HepG2 (cell line): Measurements from ENCODE around the gene HOXC11. TPM values are rescaled to one million over a fixed set of nuclear protein-coding genes. Genes with fewer than 3 reads are reported as not detected.

ENCODE experiments used
- ATAC-seq: fragments of 200-7000 bp; cut with Tn5 transposase; 3 replicates; pipeline ENCODE4 v1.9.1; 2020; ENCODE audit warnings: mild to moderate bottlenecking, moderate library complexity
- BruUV-seq: library from RNA; stranded (reverse); fragments of 400-500 nt; replicated peaks from 2 replicates; lab custom pipeline; 2021; lab: Mats Ljungman, UMichigan
- CTCF ChIA-PET: fragments of 300-600 bp; formaldehyde crosslinking; extraction: SDS; loops from one replicate; lab custom pipeline; 2021; ENCODE audit warnings: low total read pairs, inconsistent platforms, low intra/inter-chr PET ratio; lab: Yijun Ruan, JAX
- POLR2A ChIA-PET: fragments of 350-600 bp; sonication (Branson Sonifier 250); formaldehyde crosslinking; loops from one replicate; lab custom pipeline; 2020; ENCODE audit warnings: antibody characterized with exemption, inconsistent platforms; lab: Yijun Ruan, JAX
- DNase-seq: peaks from one replicate; pipeline ENCODE4 v3.0.0-alpha.2; 2015; ENCODE audit warnings: low spot score
- FAIRE-seq: peaks from 3 replicates; lab custom pipeline; 2011; peaks lifted over from hg19 to GRCh38; lab: Jason Lieb, UNC
- H2AFZ ChIP-seq: one replicate; pipeline ENCODE4 v1.6.1; 2011; ENCODE audit warnings: low read length, inconsistent platforms
- H3K27ac ChIP-seq: fragments of 300-600 bp; 3 replicates; pipeline ENCODE4 v1.8.0; 2011; ENCODE audit warnings: mixed run types, mild to moderate bottlenecking, mixed read lengths, low read length, inconsistent platforms; ENCODE audit not compliant: insufficient read depth; ENCODE audit errors: extremely low read length
- H3K27me3 ChIP-seq, 2 experiments: fragments of 200-600 bp in 1 of 2; 2 replicates in 1 of 2; 3 replicates in 1 of 2; pipeline versions ENCODE4 v1.6.0 to v1.8.0; 2011; ENCODE audit warnings: low read length in 2 of 2, mild to moderate bottlenecking in 2 of 2, moderate library complexity in 2 of 2, inconsistent platforms in 1 of 2; ENCODE audit not compliant: insufficient read depth in 2 of 2, control insufficient read depth in 1 of 2
- H3K36me3 ChIP-seq, 2 experiments: fragments of 200-600 bp in 1 of 2; replicated peaks in 1 of 2; 2 replicates in 1 of 2; 3 replicates in 1 of 2; pipeline versions ENCODE4 v1.5.1 to v1.8.0; 2011; ENCODE audit warnings: low read length in 2 of 2, inconsistent platforms in 1 of 2; ENCODE audit not compliant: insufficient read depth in 2 of 2, control insufficient read depth in 1 of 2
- H3K4me1 ChIP-seq: 2 replicates; pipeline ENCODE4 v1.5.1; 2012; ENCODE audit warnings: low read length, inconsistent platforms; ENCODE audit not compliant: insufficient read depth
- H3K4me2 ChIP-seq: 2 replicates; pipeline ENCODE4 v1.6.0; 2011; ENCODE audit warnings: low read depth, low read length, inconsistent platforms
- H3K4me3 ChIP-seq, 3 experiments: fragments of 200-600 bp in 1 of 3; sonication (generic), shearing (Covaris generic) in 1 of 3; replicated peaks in 1 of 3; 2 replicates each; pipeline ENCODE4 v1.5.1; 2011 to 2016; ENCODE audit warnings: low read length in 3 of 3, inconsistent platforms in 2 of 3, low read depth in 2 of 3, mild to moderate bottlenecking in 2 of 3, control low read depth in 1 of 3, mixed read lengths in 1 of 3; ENCODE audit not compliant: insufficient read depth in 1 of 3
- H3K79me2 ChIP-seq: one replicate; pipeline ENCODE4 v1.6.1; 2011; ENCODE audit warnings: low read length, inconsistent platforms; ENCODE audit not compliant: insufficient read depth
- H3K9ac ChIP-seq: 2 replicates; pipeline ENCODE4 v1.6.0; 2011; ENCODE audit warnings: mild to moderate bottlenecking, low read depth, low read length, inconsistent platforms; ENCODE audit not compliant: insufficient read depth
- H3K9me3 ChIP-seq: 2 replicates; pipeline ENCODE4 v1.5.1; 2012; ENCODE audit warnings: mild to moderate bottlenecking, low read length
- H4K20me1 ChIP-seq: 2 replicates; pipeline ENCODE4 v1.6.0; 2011; ENCODE audit warnings: inconsistent platforms, mild to moderate bottlenecking, low read length, moderate library complexity; ENCODE audit not compliant: insufficient read depth
- ATF7 ChIP-seq, 2 experiments: fragments of 450-650 bp in 1 of 2; sonication (generic) in 1 of 2; formaldehyde crosslinking in 1 of 2; IDR thresholded peaks; 2 replicates each; pipeline versions ENCODE4 v1.4.0 to v1.6.1; 2016 to 2020; ENCODE audit warnings: antibody characterized with exemption in 1 of 2, mild to moderate bottlenecking in 1 of 2, missing genetic modification reagents in 1 of 2
- CREM ChIP-seq, 2 experiments: sonication (generic) in 1 of 2; formaldehyde crosslinking in 1 of 2; IDR thresholded peaks; 2 replicates each; pipeline versions ENCODE4 v1.4.0 to v1.6.1; 2016 to 2020; ENCODE audit warnings: antibody characterized with exemption in 1 of 2, mild to moderate bottlenecking in 1 of 2, missing genetic modification reagents in 1 of 2
- FOSL2 ChIP-seq: sonication (generic); formaldehyde crosslinking; IDR thresholded peaks from 2 replicates; pipeline ENCODE4 v1.4.0; 2020; ENCODE audit warnings: missing genetic modification reagents
- HNRNPLL ChIP-seq: fragments of 200-400 bp; formaldehyde crosslinking; IDR thresholded peaks from 2 replicates; pipeline ENCODE4 v1.6.1; 2017; ENCODE audit warnings: mild to moderate bottlenecking, low read depth, low read length; ENCODE audit not compliant: poor library complexity, severe bottlenecking
- KDM3A ChIP-seq: IDR thresholded peaks from 2 replicates; pipeline ENCODE4 v1.6.1; 2018; ENCODE audit warnings: low read depth, missing compliant biosample characterization
- NFYC ChIP-seq: IDR thresholded peaks from 2 replicates; pipeline ENCODE4 v1.6.1; 2016; ENCODE audit warnings: missing genetic modification reagents, missing compliant biosample characterization
- PCBP1 ChIP-seq: fragments of 200-400 bp; formaldehyde crosslinking; IDR thresholded peaks from 2 replicates; pipeline ENCODE4 v1.6.1; 2017; ENCODE audit warnings: mild to moderate bottlenecking, low read depth, low read length, borderline replicate concordance
- WGBS: methylation state at CpG from one replicate; pipeline ENCODE4 v1.1.6; 2017; ENCODE audit warnings: low lambda C conversion rate; 5-methylcytosine and 5-hydroxymethylcytosine counted together
- in situ Hi-C: cut with HindIII; loops from 2 replicates; pipeline ENCODE4 v1.10.0; 2017; ENCODE audit warnings: low pct_unique_long_range_greater_than_20kb; ENCODE audit not compliant: extremely low pct_ligation_motif_present
- intact Hi-C: fragments of 100-400 bp; cut with micrococcal nuclease; formaldehyde crosslinking; loops from one replicate; pipeline ENCODE4 v1.10.0; 2022; ENCODE audit not compliant: unreplicated experiment
- polyA plus RNA-seq, 8 experiments: library from polyadenylated mRNA; depleted of rRNA in 3 of 8; stranded (reverse) in 7 of 8; unstranded in 1 of 8; fragments of >200 nt; fragmentation: Illumina TruSeq in 4 of 8; extraction: Trizol in 4 of 8; gene quantifications; 2 replicates each; pipeline versions ENCODE4 v1.2.1 to v1.2.3, GENCODE V29; 2011 to 2016; ENCODE audit warnings: low read depth in 4 of 8, missing spikeins in 1 of 8, mixed read lengths in 1 of 8; ENCODE audit not compliant: insufficient read depth in 1 of 8
- total RNA-seq, 5 experiments: library from RNA; depleted of rRNA; stranded (reverse); fragments of >200 nt; fragmentation: Illumina TruSeq; extraction: Trizol; gene quantifications; 2 replicates each; pipeline ENCODE4 v1.2.3, GENCODE V29; 2016; ENCODE audit warnings: low read depth in 1 of 5
- TF ChIP-seq, protein P1 (sequence below): sonication (generic); formaldehyde crosslinking; IDR thresholded peaks from 2 replicates; pipeline ENCODE4 v1.4.0; 2020; ENCODE audit warnings: missing genetic modification reagents
- TF ChIP-seq, protein P2 (sequence below): sonication (generic); formaldehyde crosslinking; IDR thresholded peaks from 2 replicates; pipeline ENCODE4 v1.4.0; 2020; ENCODE audit warnings: missing genetic modification reagents

The HOXC11 gene
- total and polyA plus RNA-seq, 2 of the 13 experiments (the other 11 are each of a cell fraction or from before 2014, with no cell fraction given) = not detected

DNA sequence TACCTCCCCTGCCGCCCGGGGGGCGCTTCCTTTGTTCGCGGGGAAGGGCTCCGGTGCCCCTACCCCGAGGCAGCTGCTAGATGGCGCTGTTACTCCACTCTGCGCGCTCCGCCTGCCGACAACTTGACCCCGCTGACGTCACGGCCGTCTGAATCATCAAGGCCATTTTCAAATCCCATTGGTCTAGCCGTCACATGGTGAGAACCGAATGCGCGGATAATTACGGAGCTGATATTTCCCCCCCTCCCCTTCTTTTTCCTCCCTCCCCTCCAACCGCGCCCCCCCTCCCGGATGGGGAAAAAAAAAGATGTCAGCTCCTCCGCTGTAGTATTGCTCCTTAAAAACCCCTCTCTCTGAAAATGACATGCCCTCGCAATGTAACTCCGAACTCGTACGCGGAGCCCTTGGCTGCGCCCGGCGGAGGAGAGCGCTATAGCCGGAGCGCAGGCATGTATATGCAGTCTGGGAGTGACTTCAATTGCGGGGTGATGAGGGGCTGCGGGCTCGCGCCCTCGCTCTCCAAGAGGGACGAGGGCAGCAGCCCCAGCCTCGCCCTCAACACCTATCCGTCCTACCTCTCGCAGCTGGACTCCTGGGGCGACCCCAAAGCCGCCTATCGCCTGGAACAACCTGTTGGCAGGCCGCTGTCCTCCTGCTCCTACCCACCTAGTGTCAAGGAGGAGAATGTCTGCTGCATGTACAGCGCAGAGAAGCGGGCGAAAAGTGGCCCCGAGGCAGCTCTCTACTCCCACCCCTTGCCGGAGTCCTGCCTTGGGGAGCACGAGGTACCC, 12.2 kb downstream of the HOXC11 start, which contains the start of gene HOXC10 (continued):
- TF ChIP-seq, protein P1, sequence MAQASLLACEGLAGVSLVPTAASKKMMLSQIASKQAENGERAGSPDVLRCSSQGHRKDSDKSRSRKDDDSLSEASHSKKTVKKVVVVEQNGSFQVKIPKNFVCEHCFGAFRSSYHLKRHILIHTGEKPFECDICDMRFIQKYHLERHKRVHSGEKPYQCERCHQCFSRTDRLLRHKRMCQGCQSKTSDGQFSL (CRISPR knock-in tag) = 0 out of 2 replicates have a peak, but pooled peaks have one; percentile 31
- TF ChIP-seq KDM3A (CRISPR knock-in tag) (0 out of 2 replicates have a peak, but pooled peaks have one; percentile 28), PCBP1 (0 out of 2 replicates have a peak, but pooled peaks have one; percentile 39), ATF7 (IDR thresholded peaks at IDR 0.05) (peak; percentile 14; the same call in 1 of the 2 replicates), ATF7 (CRISPR knock-in tag; IDR thresholded peaks at IDR 0.05) (no peak), CREM (IDR thresholded peaks at IDR 0.05) (peak; percentile 76), CREM (CRISPR knock-in tag; IDR thresholded peaks at IDR 0.05) (no peak), FOSL2 (CRISPR knock-in tag) (peak; percentile 93), NFYC (CRISPR knock-in tag) (peak; percentile 52)

DNA sequence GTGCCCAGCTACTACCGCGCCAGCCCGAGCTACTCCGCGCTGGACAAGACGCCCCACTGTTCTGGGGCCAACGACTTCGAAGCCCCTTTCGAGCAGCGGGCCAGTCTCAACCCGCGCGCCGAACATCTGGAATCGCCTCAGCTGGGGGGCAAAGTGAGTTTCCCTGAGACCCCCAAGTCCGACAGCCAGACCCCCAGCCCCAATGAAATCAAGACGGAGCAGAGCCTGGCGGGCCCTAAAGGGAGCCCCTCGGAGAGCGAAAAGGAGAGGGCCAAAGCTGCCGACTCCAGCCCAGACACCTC, 12.7 kb downstream of the HOXC11 start:
- no TSS peak for BruUV-seq
- Histone ChIP-seq H3K36me3 (no peaks in the 10 kb centered on the region), H3K9me3 (no peaks in the 10 kb centered on the region), H3K4me3 (no peak overlapping the region), H3K79me2 (no peaks in the 10 kb centered on the region), H3K27me3 (peaks cover 6 to 42% of the 10 kb centered on the region in 2 experiments; a peak in 4 of 5 replicates), H3K9ac (no peak overlapping the region), H3K27ac (no peak overlapping the region), H3K4me2 (no peak overlapping the region), H3K4me1 (peaks cover 34% of the 10 kb centered on the region), H2AFZ (no peak overlapping the region), H4K20me1 (no peaks in the 10 kb centered on the region)
- DNase-seq = no peak
- POLR2A ChIA-PET = no interaction called here
- in situ Hi-C loops (no loop called here), intact Hi-C loops (no loop called here)
- 85% methylated on average over 21 of the region's 21 CpGs for WGBS
- TF ChIP-seq, protein P2, sequence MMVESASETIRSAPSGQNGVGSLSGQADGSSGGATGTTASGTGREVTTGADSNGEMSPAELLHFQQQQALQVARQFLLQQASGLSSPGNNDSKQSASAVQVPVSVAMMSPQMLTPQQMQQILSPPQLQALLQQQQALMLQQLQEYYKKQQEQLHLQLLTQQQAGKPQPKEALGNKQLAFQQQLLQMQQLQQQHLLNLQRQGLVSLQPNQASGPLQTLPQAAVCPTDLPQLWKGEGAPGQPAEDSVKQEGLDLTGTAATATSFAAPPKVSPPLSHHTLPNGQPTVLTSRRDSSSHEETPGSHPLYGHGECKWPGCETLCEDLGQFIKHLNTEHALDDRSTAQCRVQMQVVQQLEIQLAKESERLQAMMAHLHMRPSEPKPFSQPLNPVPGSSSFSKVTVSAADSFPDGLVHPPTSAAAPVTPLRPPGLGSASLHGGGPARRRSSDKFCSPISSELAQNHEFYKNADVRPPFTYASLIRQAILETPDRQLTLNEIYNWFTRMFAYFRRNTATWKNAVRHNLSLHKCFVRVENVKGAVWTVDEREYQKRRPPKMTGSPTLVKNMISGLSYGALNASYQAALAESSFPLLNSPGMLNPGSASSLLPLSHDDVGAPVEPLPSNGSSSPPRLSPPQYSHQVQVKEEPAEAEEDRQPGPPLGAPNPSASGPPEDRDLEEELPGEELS (CRISPR knock-in tag) = no peak
- TF ChIP-seq HNRNPLL = peak; percentile 5
- CTCF ChIA-PET = interaction anchor here (2.3 kb wide), 1 partner anchor 229 kb away, joined by 12 read pairs; no protein-coding TSS in a partner anchor
- no peak for ATAC-seq
- FAIRE-seq = no peak
